Measurements from ENCODE around the gene GRID2IP.

Gene GRID2IP

GRCh38 chr7:6559896-6560295, 8.6 kb upstream of the GRID2IP start:
- no peak for DNase-seq

GRCh38 chr7:6558837-6559236, 7.6 kb upstream of the GRID2IP start:
- peak; percentile 69 for DNase-seq

- no peak for DNase-seq
Observed at GRCh38 chr7:6556196-6556595, 4.9 kb upstream of the GRID2IP start.

GRCh38 chr7:6554848-6555247, 3.6 kb upstream of the GRID2IP start:
- no peak for DNase-seq

- DNase-seq: no peak
Observed at GRCh38 chr7:6553448-6554044, 2.3 kb upstream of the GRID2IP start.

- no peak for DNase-seq
Observed at GRCh38 chr7:6547400-6547799, 3.9 kb downstream of the GRID2IP start.

GRCh38 chr7:6546498-6547251, 4.6 kb downstream of the GRID2IP start:
- no peak for DNase-seq

- no peak for DNase-seq
Observed at GRCh38 chr7:6545398-6546126, 5.7 kb downstream of the GRID2IP start.

GRCh38 chr7:6542368-6542767, 8.9 kb downstream of the GRID2IP start:
- DNase-seq: no peak

GRCh38 chr7:6536262-6537260, 14.7 kb downstream of the GRID2IP start:
- DNase-seq: peak; percentile 57

GRCh38 chr7:6533893-6534495, 17.3 kb downstream of the GRID2IP start:
- DNase-seq: no peak

GRCh38 chr7:6532516-6532915, 18.7 kb downstream of the GRID2IP start:
- no peak for DNase-seq

GRCh38 chr7:6531492-6532279, 19.6 kb downstream of the GRID2IP start:
- no peak for DNase-seq

GRCh38 chr7:6530626-6531491, 20.4 kb downstream of the GRID2IP start:
- DNase-seq: peak; percentile 3

- no peak for DNase-seq
Observed at GRCh38 chr7:6529643-6530042, 21.6 kb downstream of the GRID2IP start.

- no peak for DNase-seq
Observed at GRCh38 chr7:6528401-6529130, 22.7 kb downstream of the GRID2IP start.

- DNase-seq: no peak
Observed at GRCh38 chr7:6526997-6527378, 24.3 kb downstream of the GRID2IP start.

GRCh38 chr7:6520163-6520981, 30.9 kb downstream of the GRID2IP start:
- no peak for DNase-seq

All from NCI-H1694 (cell line).